Activated CD8-positive, alpha-beta memory T cell treated with anti-CD3 and anti-CD28 coated beads, Interleukin-2, amount 50 U/mL, for 4 hours (primary cell): ENCODE results near the gene HOMER1.

Experiments used
- DNase-seq: peaks from one replicate; pipeline ENCODE4 v3.0.0-alpha.2; 2020

Gene HOMER1

GRCh38 chr5:79487251-79487650, 26.7 kb downstream of the HOMER1 start:
- DNase-seq, result no peak

GRCh38 chr5:79486116-79486515, 27.8 kb downstream of the HOMER1 start:
- no peak for DNase-seq

GRCh38 chr5:79484731-79485130, 29.2 kb downstream of the HOMER1 start:
- DNase-seq, result no peak

DNA sequence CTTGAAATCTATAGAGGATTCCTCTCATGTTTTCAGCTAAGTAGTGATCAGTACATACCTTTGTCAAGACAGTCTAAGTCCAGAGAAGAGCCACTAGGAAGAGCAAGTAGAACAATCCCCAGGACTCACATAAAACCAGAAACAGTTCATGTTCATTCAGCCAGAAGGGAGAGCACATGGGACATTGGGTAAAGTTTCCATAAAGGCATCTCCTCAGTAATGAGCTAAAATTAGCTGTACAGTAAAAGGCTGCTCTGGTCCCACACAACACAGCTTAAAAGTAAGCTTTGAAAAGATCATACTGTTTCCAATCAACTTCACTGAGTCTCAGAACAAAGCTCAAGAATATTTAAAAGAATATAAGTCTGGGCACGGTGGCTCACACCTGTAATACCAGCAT, 32.4 kb downstream of the HOMER1 start:
- DNase-seq, result no peak

DNA sequence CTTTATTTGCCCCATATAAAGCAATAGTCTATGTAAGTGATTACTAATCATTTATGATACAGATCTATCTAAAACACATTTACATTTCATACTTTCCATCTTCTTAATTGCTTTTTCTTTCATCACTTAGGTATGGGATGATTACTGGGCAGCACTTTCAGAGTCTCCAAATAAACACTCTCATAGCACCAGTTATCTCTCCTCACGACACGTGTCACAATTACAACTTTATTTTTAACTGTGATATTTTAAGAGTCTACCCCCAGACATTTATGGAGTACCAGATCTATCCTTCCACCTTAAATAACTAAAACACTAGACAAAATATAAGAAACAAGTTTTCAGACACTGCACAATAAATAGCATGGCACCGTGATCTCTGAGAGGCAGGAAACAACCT, 32.9 kb downstream of the HOMER1 start:
- DNase-seq, result no peak

DNA sequence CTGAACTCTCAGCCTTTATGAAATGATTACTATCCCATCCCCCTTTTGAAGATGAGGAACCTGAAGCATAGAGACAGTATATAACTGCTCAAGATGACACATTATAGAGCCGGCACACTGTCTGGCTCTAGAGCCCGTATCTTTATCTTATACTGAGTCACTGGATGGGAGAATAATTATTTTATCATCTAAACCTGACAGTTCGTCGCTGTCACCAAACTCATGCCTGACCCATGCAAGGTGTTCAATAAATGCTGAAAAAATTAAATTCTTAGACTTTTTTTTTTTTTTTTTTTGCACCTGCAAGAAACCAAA, 38.8 kb downstream of the HOMER1 start:
- DNase-seq, result no peak

- no peak for DNase-seq
These were observed 39.4 kb downstream of the HOMER1 start for GRCh38 chr5:79474367-79475151.

GRCh38 chr5:79471556-79471955, 42.4 kb downstream of the HOMER1 start:
- no peak for DNase-seq

DNA sequence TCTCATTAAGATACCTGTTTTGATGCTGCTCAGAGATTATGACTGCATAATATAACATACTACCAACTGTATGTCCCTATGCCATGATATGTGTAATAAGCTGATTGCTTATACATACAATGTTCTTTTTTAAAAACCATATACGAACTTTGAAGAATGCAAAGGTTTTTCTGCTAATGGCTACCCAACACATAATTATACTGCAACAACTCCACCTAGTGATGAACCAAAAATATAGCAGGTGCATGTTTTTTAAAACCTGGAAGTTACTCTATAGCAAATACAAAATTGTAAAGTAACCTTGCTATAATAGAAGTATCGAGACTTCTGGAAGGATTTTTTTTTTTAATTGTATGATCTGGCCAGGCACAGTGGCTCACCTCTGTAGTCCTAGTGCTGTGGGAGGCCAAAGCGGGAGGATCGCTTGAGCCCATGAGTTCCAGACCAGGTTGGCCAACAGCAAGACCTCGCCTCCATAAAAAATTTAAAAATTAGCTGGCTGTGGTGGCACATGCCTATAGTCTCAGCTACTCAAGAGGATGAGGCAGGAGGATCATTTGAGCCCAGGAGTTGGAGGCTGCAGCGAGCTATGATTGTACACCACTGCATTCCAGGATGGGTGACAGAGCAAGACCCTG, 49.1 kb downstream of the HOMER1 start:
- DNase-seq, result no peak

- DNase-seq, result no peak
These were observed 49.7 kb downstream of the HOMER1 start for GRCh38 chr5:79464278-79464677.

GRCh38 chr5:79459626-79460025, 54.3 kb downstream of the HOMER1 start:
- DNase-seq, result no peak

DNA sequence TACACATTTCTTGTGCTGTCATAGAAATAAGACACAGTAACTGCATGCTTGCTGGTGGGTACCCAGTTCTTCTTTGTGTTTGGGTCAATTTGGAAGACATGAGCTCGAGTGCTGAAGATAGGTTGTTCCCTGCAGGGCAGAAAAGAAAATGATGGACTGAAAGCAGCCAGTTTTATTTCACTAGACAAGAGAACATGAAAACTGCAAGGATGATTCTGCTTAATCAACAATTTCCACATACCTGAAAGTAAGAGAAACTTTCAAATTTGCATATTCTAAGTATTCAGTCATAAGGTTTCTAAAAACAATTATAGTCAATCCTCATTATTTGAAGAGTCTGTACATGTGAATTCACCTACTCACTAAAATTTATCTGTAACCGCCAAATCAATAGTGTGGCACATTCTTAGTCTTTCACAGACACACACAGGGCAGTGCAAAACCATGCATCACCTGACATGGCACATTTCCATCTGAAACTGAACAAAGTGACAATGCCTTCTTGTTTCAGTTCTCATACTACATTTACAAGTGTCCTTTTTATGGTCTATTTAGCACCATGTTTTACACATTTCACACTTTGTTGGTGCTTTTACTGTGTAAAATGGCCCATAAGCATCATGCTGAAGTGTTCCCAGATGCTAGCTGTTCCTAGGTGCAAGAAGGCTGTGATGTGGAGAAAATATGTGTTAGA, 56.9 kb downstream of the HOMER1 start:
- DNase-seq, result no peak

- no peak for DNase-seq
These were observed 57.5 kb downstream of the HOMER1 start for GRCh38 chr5:79456400-79456799.

- no peak for DNase-seq
These were observed 59.9 kb downstream of the HOMER1 start for GRCh38 chr5:79454043-79454442.

GRCh38 chr5:79448336-79448735, 65.6 kb downstream of the HOMER1 start:
- DNase-seq, result no peak

DNA sequence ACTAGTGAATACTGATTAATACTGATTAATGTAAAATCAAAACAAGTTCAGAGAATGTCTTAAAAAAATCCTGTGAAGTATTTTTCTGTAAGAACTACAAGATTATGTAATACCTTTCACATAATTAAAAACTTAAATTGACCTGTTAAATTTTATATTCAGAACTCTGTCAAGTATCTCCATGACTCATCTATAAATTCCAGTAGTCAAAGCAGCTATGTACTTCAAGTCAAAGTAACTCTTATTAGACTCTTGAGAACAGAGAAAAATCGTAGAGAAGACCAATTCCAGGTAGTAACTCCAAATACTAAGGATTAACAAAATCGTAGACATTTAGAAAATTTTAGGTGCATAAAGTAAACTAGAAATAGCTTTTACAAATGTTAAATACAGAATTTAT, 77.1 kb downstream of the HOMER1 start:
- no peak for DNase-seq

DNA sequence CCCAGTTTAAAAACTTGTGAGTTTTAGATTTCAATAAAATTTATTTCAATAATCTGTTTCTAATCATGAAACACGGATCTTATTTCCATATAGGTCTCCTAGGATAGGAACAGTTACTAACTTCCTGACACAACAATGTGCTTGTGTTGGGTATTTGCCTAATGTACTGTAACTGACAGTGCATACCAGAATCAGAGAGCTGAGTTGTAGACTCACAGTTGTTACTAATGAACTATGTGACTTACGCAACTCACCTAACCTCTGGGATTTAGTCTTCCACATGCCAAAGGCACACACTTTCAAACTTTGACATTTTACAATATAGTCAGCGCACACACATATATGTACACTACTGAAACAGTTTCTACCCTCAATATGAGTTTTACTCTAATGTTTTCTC, 77.7 kb downstream of the HOMER1 start:
- no peak for DNase-seq

- DNase-seq, result no peak
These were observed 83.7 kb downstream of the HOMER1 start for GRCh38 chr5:79430196-79430595.

- no peak for DNase-seq
These were observed 90.6 kb downstream of the HOMER1 start for GRCh38 chr5:79423296-79423695.

DNA sequence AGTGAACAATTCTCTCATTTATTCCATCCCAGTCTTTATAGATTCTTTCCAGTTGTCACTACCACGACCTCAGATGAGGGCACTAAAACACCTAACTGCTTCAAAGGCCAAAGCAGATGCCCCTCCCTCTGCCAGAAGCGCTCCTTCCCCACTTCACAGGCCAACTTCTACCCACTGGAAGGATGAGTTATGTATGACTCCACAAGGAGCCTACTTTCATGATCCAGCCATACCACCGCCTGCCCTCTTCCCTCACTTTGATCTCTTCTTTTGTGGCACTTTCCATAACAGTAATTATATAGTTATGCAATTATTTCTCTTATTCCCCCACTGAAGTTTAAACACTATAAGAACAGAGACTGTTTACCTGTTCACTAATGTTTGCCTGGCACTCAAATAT, 93.7 kb downstream of the HOMER1 start:
- DNase-seq, result no peak

GRCh38 chr5:79418276-79418675, 95.7 kb downstream of the HOMER1 start:
- DNase-seq, result no peak

DNA sequence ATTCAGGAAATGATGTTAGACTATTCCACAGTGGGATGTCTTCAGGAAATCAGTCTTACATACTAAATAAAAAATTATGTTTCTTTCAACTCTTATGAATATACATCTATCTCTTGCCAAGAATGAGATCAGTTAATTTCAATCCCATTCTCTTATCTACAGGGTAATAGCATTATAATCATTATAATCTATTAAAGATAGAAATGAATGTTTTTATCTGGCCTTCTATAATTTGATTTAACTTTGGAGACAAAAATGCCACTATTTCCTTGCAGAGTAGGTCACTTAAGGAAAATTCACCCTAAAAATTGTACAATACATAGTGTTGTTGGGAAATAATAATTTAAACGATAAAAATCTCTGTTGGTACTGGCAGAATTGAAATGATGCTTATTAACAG, 96.4 kb downstream of the HOMER1 start:
- DNase-seq, result no peak

- no peak for DNase-seq
These were observed 97.4 kb downstream of the HOMER1 start for GRCh38 chr5:79416499-79416898.

DNA sequence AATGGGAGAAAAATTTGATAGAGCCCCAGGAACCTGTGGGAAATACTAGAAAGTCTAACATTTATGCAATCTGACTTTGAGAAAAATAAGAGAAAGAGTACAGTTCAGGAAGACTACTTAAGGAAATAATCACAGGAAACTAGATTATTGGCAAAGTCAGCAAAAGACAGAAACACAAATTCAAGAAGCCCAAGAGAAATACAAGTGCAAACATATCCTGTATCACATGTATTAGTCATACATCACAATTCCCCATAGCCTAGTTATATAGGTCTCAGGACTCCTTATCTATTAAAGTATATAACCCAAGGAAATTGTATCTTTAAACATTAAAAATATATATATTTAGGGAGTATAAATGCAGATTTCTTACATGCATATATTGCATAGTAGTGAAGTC, 100.8 kb downstream of the HOMER1 start:
- DNase-seq, result no peak
